Medulla oblongata (tissue), 1 donor: ENCODE results near the gene DYRK3.
"Not testable (repeated sequence)": the region's sequence is repeated elsewhere in the genome, so short reads cannot be mapped to it uniquely, and the experiment has no call there.

ENCODE experiments used
- DNase-seq: peaks from one replicate; pipeline ENCODE4 v3.0.0-alpha.2; 2015; ENCODE audit errors: extremely low spot score

DYRK3 gene

DNA sequence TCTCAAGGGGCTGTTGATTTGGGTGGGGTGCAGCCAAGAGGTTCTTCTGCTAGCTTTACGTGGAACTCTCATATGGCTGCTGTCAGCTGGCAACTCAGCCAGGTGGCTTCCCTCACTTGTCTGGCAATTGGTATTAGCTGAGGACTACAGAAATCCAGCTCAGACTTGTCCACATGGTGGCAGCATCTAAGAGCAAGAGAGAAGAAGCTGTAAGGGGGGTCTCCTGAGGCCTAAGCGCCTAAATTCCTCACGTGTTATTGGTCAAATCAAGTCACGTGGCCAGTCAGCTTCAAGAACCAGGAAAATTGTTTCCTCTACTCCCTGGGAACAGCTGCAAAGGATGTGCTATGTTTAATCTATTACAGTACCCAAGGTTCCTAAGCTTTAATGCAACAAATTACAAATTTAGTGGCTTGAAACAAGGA is 4.2 kb upstream of the DYRK3 start:
- peak; percentile 31 for DNase-seq

DNA sequence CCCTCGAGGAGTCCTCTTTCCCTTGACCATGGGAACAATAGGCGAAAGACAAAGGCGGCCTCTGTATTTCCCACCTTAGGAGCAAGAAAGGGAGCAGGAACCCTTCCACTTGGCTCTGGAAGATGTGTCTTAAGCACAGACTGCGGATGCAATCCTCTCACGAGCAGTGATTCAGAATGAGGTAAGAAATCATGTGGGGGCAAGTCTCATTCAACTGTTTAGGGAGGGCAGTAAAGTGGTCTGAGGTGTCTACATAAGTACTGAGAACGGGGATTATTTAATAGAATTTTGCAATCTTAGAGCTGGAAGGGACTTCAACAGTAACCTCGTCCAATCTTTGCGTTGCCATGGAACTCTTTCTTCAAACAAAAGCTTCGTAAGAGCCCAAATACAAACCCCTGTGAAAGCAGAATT is 1.6 kb upstream of the DYRK3 start:
- DNase-seq: peak; percentile 27

DNA sequence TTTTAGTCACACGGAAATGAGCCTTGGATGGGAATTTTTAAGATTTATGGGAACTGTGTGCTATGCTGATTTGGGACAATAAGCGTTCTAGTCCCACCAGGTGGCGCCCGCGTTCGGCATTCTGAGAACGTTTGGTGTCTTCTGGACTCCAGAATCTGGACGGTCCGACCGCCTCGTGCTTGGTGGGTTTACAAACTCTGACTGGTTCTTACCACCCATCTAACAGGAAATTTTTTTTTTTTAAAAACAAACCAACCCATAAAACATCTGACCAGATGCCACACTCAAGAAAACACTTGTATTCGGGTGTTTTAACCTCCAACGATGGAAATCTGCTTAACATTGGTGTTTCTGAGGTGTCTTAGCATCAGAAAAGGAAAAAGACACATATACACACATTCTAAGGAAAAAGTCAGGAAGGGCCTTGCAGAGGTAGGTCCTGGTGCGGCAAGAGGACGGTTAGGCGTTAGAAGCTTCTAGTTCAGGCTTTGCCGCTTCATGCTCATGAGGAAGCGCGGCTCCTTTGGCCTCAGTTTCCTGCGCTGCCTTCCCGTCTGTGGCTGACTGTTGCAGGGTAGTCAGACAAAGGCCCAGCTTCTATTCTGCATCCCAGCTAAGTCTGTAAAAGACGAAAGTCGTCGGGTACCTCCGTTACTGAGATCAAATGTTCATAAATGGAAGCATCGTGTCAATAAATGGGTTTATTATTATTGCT is 814 bp upstream of the DYRK3 start:
- DNase-seq: peak; percentile 98

DNA sequence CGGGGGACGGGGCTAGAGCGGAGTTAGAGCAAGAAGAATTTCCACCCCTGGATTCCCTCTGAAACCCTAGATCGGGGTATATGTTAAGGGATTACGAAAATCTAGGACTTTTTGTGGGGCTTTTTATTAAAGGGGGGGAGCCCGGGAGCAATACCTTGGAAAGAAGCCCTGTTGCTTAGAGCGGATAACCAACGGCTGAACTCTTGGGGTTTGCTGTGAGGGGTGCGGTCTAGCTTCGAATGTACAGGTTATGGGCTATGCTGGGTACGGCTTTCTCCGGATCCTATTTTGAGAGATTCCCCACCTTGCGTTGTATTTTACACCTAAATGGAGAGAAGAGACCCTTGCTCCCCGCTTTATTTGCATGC is 626 bp downstream of the DYRK3 start:
- no peak for DNase-seq

DNA sequence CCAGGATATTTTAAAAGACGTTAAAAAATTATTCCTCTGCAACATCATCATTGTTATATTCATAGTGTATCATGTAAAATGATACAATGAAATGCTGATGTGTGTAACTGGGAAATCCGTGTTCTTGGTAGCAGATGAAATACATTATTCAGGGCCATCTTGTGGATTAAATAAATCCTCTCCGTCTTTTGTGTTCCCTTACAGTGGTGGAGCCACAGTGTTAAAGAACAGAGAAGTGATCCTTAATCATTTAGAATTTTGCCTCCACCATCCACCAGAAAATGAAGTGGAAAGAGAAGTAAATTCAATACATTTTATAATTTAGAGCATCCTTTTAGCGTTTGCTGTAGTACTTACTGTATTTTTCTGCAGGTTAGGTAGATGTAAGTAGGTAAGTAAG is 1.3 kb downstream of the DYRK3 start:
- DNase-seq: no peak

GRCh38 chr1:206637605-206638004 is 2.3 kb downstream of the DYRK3 start:
- DNase-seq: no peak

DNA sequence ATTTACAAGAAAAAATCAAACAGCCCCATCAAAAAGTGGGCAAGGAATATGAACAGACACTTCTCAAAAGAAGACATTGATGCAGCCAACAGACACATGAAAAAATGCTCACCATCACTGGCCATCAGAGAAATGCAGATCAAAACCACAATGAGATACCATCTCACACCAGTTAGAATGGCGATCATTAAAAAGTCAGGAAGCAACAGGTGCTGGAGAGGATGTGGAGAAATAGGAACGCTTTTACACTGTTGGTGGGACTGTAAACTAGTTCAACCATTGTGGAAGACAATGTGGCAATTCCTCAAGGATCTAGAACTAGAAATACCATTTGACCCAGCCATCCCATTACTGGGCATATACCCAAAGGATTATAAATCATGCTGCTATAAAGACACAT is 6.7 kb downstream of the DYRK3 start:
- not testable (repeated sequence) for DNase-seq

GRCh38 chr1:206643118-206643698 is 7.9 kb downstream of the DYRK3 start:
- DNase-seq: no peak

DNA sequence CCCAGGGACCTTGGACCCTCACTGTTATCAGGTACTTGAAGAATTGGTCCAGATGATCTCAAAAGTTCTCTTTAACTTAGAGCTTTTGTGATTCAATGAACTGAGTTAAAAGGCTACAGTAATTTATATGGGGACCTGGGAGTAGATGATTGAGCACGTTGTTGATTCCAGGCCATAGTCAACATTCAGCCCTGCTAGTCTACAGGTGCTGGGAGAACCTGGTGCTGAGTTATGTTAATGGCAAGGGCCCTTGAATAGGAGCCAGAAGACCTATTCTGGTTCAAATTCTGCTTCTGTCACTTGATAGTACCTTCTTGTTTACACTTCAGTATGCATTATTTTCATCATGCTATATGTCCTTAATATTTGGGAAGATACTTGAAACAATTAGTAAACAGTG is 11.2 kb downstream of the DYRK3 start:
- no peak for DNase-seq

DNA sequence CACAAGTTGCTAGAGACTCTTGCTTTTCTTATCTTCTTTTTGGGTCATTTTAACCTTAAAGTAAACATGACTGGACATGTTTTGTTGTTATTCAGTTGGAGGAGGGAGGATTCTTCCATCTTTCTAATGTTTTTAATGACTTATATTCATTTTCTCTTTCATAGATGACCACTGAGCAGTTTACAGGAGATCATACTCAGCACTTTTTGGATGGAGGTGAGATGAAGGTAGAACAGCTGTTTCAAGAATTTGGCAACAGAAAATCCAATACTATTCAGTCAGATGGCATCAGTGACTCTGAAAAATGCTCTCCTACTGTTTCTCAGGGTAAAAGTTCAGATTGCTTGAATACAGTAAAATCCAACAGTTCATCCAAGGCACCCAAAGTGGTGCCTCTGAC is 11.9 kb downstream of the DYRK3 start:
- DNase-seq: no peak

DNA sequence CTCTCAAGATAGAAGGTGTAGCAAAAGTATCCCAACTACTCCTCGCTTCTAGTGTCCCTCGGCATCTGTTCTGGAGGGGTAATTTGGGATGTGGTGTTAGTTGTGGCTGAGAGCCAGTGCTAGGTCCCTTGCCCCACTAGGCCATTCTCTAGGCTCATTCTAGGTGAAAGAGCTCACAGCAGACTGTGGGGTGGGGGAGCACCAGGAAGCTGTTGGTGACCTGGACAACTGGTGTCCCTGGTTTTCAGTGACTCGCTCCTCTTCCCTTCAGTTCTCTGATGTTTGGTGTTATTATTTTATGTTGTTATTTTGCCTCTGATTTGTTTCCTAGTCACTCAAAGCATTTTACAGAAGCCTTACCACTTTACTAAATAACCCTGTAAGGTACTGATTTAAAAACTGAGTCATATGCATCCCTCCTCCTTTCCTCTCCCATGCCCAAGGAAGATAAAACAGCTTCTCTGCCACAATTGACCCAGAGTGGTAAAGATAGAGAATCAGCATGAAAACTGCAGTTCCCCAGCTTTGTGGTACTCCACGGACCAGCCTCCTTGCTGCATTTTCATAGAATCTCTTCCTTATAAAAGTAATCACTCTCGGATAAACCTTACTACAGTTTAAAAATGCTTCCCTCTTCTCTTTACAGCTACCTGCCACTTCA is 14.1 kb downstream of the DYRK3 start:
- no peak for DNase-seq

DNA sequence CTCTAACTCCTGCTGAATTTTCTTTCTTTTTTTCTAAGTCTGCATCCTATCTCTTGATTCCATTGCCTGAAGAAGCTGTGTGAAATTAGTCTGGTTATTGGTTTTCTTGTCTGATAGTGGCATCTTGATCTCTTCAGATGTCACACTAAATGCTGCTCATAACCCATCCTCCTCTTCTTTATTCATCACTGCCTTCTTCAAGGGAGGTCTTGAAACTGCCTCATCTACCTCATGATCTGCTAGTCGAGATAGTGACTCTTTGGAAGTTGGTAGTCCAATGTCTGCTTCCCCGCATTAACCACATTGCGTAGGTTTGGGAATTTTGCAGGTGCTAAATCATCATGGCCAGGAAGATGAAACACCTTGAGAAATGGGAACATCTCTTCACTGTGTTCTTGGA is 15.7 kb downstream of the DYRK3 start:
- no peak for DNase-seq

DNA sequence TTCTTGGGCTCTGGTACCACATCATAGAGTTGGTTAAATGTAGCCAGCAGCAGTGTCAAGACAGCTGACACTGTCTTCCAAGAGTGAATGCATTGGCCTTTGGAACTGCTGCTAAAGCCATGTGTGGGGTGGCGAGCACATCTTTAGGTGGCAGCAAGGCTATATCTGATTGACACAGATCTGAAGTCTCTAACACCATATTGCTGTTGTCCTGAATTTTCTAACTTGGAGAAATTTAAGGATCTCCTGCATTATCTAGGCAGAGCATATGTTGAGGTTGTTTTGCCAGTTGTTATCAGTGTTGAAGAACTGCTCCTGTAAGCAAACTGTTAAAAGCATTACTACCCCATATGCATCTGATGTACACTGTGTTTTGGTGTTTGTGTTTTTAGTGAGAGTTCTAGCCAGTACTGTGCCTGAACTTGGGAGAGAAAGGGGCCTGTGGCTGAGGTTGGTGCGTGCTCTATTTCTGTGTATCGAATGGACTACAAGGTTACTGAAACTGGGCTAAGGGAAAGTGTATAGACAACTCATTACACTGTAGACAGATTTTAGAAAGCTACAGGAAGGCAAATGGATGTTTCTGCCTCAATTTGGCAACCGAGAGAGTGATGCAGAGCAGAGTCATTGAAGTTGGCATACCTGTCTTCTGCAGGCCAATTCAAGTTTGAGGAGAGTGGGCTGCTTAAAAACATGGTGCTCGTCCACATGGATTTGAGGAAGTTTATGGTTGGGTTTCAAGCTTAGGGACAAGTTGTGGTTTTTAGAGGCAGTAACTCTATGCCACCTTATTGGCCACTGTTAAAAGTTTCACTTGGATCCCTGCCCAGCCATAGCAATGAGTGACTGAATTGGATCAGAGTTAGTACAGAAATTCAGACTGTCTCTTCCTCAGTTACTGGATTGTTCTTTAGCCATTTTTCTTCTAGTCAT is 16.9 kb downstream of the DYRK3 start:
- DNase-seq: peak; percentile 25

DNA sequence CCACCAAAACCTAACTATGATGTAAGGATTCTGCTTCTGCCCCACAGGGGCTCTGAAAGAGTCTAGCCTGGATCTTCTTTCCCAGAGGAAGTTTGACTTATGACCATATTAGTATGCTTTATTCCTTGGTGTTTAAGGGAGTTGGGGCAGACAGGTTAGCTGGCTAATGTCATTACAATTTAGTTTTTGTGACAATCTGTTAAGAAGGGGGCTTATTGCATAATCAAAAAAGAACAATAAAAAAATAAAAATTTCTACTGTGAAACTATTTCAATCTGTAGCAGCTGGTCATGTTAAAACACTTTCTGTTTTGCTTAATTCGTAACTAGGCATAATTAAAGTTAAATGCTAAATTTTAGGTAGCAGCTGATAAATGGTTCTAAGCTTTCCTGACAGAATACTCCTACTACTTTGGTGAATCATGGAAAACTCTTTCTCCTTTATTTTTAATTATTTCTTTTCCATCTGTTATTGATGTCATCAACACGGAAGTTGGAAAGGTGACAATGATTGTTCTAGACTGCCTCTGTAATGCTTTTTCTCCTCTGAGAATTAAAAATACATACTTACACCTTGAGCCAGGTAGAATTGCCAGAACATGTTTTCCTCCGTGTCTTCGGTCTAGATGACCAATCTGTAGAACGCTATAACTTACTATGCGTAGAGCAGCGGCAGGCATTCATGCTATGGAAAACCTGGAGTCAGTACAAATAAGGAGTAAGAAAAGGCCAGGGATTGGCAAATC is 18.6 kb downstream of the DYRK3 start:
- no peak for DNase-seq

DNA sequence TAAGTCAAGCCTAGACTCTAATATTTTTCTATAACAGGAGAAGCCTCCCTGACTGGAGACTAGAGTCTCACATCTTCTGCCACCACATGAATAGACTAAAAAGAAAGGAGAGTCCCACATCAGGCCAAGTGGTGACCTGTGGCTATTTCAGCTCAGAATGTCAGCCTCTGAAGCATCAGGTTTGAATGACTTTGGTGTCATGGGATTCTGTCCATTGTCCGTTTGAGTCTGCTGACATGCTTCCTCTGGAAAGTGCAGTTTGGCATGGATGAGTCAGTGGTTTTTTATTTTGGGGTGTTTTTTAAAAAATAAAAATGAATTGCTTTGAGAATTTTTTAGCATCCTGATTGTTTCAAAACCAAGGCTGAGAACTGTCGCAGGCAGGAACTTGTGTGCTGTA is 19.5 kb downstream of the DYRK3 start:
- DNase-seq: no peak

- DNase-seq: no peak
Measured at GRCh38 chr1:206655471-206655882, 20.1 kb downstream of the DYRK3 start.

DNA sequence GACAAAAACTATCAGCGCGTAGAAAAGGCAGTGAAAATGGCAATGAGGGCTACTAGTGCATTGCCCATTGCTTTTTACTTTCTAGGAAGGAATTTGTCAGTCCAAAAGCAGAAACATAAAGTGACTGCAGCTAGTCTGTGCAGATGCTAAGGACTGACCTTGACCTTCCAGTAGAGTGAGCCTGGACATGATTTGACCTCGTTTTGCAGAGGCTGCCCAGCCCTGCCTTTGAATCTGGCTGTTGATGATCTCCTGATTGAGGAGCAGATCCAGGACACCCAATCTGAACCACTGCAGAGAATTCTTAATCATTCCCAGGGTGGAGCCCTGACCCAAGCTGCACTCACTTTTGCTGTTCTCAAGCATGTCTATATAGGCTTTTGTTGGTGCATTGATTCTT is 21.6 kb downstream of the DYRK3 start:
- no peak for DNase-seq

- no peak for DNase-seq
Measured at GRCh38 chr1:206657751-206658150, 22.4 kb downstream of the DYRK3 start.

DNA sequence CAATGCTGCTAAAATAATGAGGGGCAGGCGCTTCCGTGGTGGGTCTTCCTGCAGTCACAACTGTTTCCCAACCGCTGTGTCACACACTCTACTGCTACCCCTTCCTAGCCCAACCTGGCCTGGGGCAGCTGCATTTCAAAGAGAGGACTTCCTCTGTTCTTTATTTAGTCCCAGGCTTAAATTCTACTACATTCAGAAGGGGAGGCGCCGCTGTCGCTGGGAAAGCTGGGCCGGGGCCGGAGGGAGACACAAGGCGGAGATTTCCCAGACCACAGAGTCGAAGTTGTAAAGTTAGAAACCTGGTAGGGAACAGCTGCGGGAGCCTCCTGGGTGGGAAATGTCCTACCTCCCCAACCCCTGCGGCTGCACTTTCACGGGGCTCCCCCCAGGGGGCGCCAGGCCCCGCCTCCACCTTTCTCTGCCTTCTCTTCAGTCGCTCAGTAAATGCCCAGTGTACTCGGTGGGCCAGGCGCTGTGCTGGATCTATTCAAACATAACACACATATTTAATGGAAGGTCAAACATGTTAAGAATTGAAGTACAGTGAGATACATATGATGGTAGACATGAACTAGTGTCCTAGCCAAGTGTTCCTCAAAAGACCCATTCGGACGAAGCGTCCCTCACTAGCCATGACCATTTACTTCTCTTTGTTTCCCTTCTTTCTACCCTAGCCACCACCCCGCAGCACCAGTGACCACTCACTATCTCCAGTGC is 23.1 kb downstream of the DYRK3 start:
- DNase-seq: peak; percentile 32

GRCh38 chr1:206658981-206659273 is 23.6 kb downstream of the DYRK3 start:
- no peak for DNase-seq

DNA sequence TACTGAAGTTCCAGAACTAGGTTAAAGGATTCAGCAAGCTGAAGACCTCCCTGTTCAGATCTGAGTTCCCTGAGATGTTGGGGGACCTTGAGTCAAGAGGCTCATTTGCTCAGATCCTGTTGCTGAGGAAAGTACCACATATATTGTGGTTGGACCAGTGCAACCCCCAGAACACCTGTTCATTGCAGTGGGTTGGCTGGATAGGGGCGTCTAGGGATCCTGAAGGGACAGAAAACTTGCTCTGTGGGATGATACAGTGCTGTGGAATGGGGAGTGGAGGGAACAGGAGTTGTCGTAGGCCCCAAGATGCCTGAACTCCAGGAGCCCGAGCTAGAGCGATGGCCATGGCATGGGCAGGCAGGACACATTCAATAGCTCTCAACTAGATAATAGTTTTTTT is 24.8 kb downstream of the DYRK3 start:
- no peak for DNase-seq
